ENCODE data around the gene AMER3. TPM values are rescaled to one million over a fixed set of nuclear protein-coding genes. Genes with fewer than 3 reads are reported as not detected.

Gene AMER3
- total and polyA plus RNA-seq, 2 experiments from 2014 or later: 0.05 to 1.00 TPM

DNA sequence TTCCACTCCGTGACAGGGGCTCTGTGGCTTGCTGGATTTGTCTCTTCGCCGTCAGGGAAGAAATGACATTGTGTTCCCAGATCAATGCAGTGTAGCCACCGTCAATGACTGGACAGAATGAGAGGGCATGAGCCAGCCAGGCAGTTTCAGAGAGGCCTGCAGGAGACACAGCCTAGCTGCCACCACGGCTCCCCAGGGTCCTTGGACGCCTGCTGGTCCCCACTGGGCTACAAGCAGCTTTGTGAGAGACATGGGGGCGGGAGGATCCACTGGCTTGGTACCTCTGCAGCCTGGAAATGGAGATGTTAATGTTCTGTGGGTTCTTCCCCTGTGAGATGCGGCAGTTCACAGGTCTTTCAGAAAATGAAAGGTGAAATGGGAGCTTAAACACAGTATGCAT, 12.1 kb upstream of the AMER3 start:
- no peak overlapping the region for H3K4me3 ChIP-seq
- H3K36me3 ChIP-seq (replicated peaks; ENCODE audit: insufficient read depth, low read depth): no peaks in the 10 kb centered on the region
- H3K27ac ChIP-seq: peak overlapping the region; percentile 85
- TF ChIP-seq, protein P1, sequence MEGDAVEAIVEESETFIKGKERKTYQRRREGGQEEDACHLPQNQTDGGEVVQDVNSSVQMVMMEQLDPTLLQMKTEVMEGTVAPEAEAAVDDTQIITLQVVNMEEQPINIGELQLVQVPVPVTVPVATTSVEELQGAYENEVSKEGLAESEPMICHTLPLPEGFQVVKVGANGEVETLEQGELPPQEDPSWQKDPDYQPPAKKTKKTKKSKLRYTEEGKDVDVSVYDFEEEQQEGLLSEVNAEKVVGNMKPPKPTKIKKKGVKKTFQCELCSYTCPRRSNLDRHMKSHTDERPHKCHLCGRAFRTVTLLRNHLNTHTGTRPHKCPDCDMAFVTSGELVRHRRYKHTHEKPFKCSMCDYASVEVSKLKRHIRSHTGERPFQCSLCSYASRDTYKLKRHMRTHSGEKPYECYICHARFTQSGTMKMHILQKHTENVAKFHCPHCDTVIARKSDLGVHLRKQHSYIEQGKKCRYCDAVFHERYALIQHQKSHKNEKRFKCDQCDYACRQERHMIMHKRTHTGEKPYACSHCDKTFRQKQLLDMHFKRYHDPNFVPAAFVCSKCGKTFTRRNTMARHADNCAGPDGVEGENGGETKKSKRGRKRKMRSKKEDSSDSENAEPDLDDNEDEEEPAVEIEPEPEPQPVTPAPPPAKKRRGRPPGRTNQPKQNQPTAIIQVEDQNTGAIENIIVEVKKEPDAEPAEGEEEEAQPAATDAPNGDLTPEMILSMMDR (IDR thresholded peaks at IDR 0.05; ENCODE audit: poor library complexity): no peak
- TF ChIP-seq EZH2 (IDR thresholded peaks at IDR 0.05; ENCODE audit: borderline replicate concordance): no peak
- no peak for TF ChIP-seq EZH2phosphoT487 (IDR thresholded peaks at IDR 0.05; ENCODE audit: low read depth, severe bottlenecking, unreplicated experiment)
- no peaks in the 10 kb centered on the region for H3K9me2 ChIP-seq (replicated peaks; ENCODE audit: insufficient read depth)
- whole genome bisulfite sequencing (ENCODE audit: low lambda C conversion rate, missing lambda C conversion rate): 80% methylated on average over 8 of the region's 8 CpGs
- peak overlapping the region; percentile 68 for H3K4me2 ChIP-seq
- DNase-seq (ENCODE audit: low spot score): no peak
- no peak overlapping the region for H2AFZ ChIP-seq
- H3K4me1 ChIP-seq (ENCODE audit: insufficient read depth): peaks cover 9% of the 10 kb centered on the region
- no peaks in the 10 kb centered on the region for H3K27me3 ChIP-seq
- H3K9me3 ChIP-seq (ENCODE audit: low read depth): no peaks in the 10 kb centered on the region
- H3K79me2 ChIP-seq: no peaks in the 10 kb centered on the region
- H4K20me1 ChIP-seq (ENCODE audit: insufficient read depth, poor library complexity, severe bottlenecking): no peaks in the 10 kb centered on the region

DNA sequence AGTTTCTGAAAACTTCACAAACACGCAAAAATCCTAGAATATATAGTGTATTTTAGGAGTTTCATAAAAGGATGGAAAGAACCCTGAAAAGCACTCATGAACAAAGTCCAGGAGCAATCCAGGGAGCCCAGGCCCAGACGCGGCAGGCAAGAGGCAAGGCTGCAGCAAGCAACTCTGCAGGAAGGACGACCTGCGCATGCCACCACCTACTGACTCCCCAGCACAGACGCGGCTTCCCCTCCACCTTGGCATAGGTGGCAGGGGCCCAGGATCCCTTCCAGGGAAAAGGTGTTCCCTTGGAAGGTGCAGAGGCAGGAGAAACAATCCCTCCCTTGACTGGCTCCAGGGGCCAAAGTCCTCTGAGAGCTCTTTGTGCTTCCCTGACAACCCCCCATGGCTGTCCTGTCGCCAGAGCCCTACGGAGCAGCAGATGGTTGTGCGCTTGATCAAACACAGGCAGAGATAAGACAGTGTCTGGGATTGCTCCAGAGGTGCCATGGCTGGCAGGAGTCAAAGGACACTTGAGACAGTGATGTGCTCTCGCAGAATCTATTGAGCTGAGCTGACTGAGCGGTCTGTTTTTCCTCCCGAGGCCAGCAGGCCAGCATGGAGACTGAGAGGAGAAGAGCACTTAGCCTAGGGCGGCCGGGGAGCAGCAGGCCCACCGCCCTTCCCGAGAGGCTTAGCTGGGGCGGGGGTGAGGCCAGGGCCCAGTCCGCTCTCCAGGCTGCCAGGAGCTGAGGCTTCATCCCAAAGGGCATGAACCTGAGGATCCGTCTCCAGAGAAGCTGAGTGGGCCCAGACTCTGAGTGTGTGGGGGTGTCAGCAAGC, 10.8 kb upstream of the AMER3 start:
- H2AFZ ChIP-seq: no peak overlapping the region
- no peaks in the 10 kb centered on the region for H3K9me3 ChIP-seq (ENCODE audit: low read depth)
- peak overlapping the region; percentile 85 for H3K27ac ChIP-seq
- no peak overlapping the region for H3K4me3 ChIP-seq
- no peaks in the 10 kb centered on the region for H3K9me2 ChIP-seq (replicated peaks; ENCODE audit: insufficient read depth)
- DNase-seq (ENCODE audit: low spot score): peak; percentile 77
- no peaks in the 10 kb centered on the region for H3K36me3 ChIP-seq (replicated peaks; ENCODE audit: insufficient read depth, low read depth)
- no peaks in the 10 kb centered on the region for H4K20me1 ChIP-seq (ENCODE audit: insufficient read depth, poor library complexity, severe bottlenecking)
- H3K27me3 ChIP-seq: no peaks in the 10 kb centered on the region
- H3K4me2 ChIP-seq: peak overlapping the region; percentile 68
- TF ChIP-seq EZH2phosphoT487 (IDR thresholded peaks at IDR 0.05; ENCODE audit: low read depth, severe bottlenecking, unreplicated experiment): no peak
- TF ChIP-seq, protein P1 (IDR thresholded peaks at IDR 0.05; ENCODE audit: poor library complexity): no peak
- no peak for TF ChIP-seq EZH2 (IDR thresholded peaks at IDR 0.05; ENCODE audit: borderline replicate concordance)
- WGBS (ENCODE audit: low lambda C conversion rate, missing lambda C conversion rate): 16% methylated on average over 20 of the region's 20 CpGs
- peaks cover 9% of the 10 kb centered on the region for H3K4me1 ChIP-seq (ENCODE audit: insufficient read depth)
- H3K79me2 ChIP-seq: no peaks in the 10 kb centered on the region

DNA sequence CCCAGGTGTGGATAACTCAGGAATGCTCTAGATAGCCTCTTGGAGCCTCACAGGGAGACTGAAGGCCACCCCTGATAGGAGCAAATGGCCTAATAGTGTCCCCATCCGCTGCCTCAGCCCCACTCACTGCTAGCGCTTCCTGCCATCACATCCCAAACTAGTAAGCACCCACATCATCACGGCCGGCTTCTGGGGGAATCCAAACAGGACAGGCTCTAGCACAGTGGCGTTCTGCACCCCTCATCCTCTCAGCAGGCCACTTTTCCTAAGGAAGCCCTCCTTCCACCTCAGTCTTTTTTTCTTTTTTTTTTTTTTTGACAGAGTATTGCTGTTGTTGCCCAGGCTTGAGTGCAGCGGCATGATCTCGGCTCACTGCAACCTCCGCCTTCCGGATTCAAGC, 6.3 kb upstream of the AMER3 start:
- H3K9me3 ChIP-seq (ENCODE audit: low read depth): no peaks in the 10 kb centered on the region
- H4K20me1 ChIP-seq (ENCODE audit: insufficient read depth, poor library complexity, severe bottlenecking): no peaks in the 10 kb centered on the region
- no peak for DNase-seq (ENCODE audit: low spot score)
- no peaks in the 10 kb centered on the region for H3K9me2 ChIP-seq (replicated peaks; ENCODE audit: insufficient read depth)
- WGBS (ENCODE audit: low lambda C conversion rate, missing lambda C conversion rate): 95% methylated on average over 9 of the region's 9 CpGs
- H3K4me2 ChIP-seq: no peak overlapping the region
- peaks cover 3% of the 10 kb centered on the region for H3K4me1 ChIP-seq (ENCODE audit: insufficient read depth)
- H3K27me3 ChIP-seq: no peaks in the 10 kb centered on the region
- TF ChIP-seq EZH2phosphoT487 (IDR thresholded peaks at IDR 0.05; ENCODE audit: low read depth, severe bottlenecking, unreplicated experiment) (no peak), EZH2 (IDR thresholded peaks at IDR 0.05; ENCODE audit: borderline replicate concordance) (no peak)
- TF ChIP-seq, protein P1 (IDR thresholded peaks at IDR 0.05; ENCODE audit: poor library complexity): no peak
- H3K27ac ChIP-seq: no peak overlapping the region
- no peak overlapping the region for H2AFZ ChIP-seq
- no peaks in the 10 kb centered on the region for H3K36me3 ChIP-seq (replicated peaks; ENCODE audit: insufficient read depth, low read depth)
- H3K4me3 ChIP-seq: no peak overlapping the region
- no peaks in the 10 kb centered on the region for H3K79me2 ChIP-seq

All from hepatocyte (in vitro differentiated cells).